ENCODE results near the gene PALM3. TPM values are rescaled to one million over a fixed set of nuclear protein-coding genes. Genes with fewer than 3 reads are reported as not detected.

PALM3 gene
- total RNA-seq, 1 experiment from 2014 or later: not detected

- Mint-ChIP-seq H3K36me3 (ENCODE audit: insufficient read depth, unreplicated experiment) (peaks cover 4% of the 10 kb centered on the region), H3K27ac (ENCODE audit: low read depth, unreplicated experiment) (no peak overlapping the region), H3K9me3 (ENCODE audit: unreplicated experiment) (no peaks in the 10 kb centered on the region), H3K4me3 (ENCODE audit: unreplicated experiment) (no peak overlapping the region), H3K4me1 (ENCODE audit: insufficient read depth, unreplicated experiment) (peaks cover 13% of the 10 kb centered on the region), H3K27me3 (ENCODE audit: insufficient read depth, unreplicated experiment) (peaks cover 23% of the 10 kb centered on the region)
- CTCF ChIA-PET: interaction anchor here (0.6 to 1.9 kb wide), 6 partner anchors 8 to 188 kb away, joined by 3 to 9 read pairs (median 3); partner anchors contain the start of gene MISP3
- POLR2A ChIA-PET: no interaction called here
- intact Hi-C loops (cut with micrococcal nuclease): no loop called here
- DNase-seq (ENCODE audit: unreplicated experiment): no peak
- TF ChIP-seq CTCF (IDR thresholded peaks at IDR 0.05; ENCODE audit: unreplicated experiment): no peak
- BruUV-seq (replicated peaks): no TSS peak
Observed at GRCh38 chr19:14056741-14057356, 5.0 kb downstream of the PALM3 start.

- DNase-seq (ENCODE audit: unreplicated experiment): no peak
- ChIA-PET POLR2A (no interaction called here), CTCF (interaction anchor here (0.6 to 1.9 kb wide), 2 partner anchors 17 to 187 kb away, joined by 3 to 9 read pairs; partner anchors contain the start of gene MISP3)
- H3K4me1 Mint-ChIP-seq (ENCODE audit: insufficient read depth, unreplicated experiment): peaks cover 13% of the 10 kb centered on the region
- intact Hi-C loops (cut with micrococcal nuclease): no loop called here
- peaks cover 4% of the 10 kb centered on the region for H3K36me3 Mint-ChIP-seq (ENCODE audit: insufficient read depth, unreplicated experiment)
- no peak overlapping the region for H3K4me3 Mint-ChIP-seq (ENCODE audit: unreplicated experiment)
- H3K27me3 Mint-ChIP-seq (ENCODE audit: insufficient read depth, unreplicated experiment): peaks cover 23% of the 10 kb centered on the region
- TF ChIP-seq CTCF (IDR thresholded peaks at IDR 0.05; ENCODE audit: unreplicated experiment): no peak
- BruUV-seq (replicated peaks): no TSS peak
- no peaks in the 10 kb centered on the region for H3K9me3 Mint-ChIP-seq (ENCODE audit: unreplicated experiment)
- H3K27ac Mint-ChIP-seq (ENCODE audit: low read depth, unreplicated experiment): no peak overlapping the region
Observed at GRCh38 chr19:14056069-14056666, 5.7 kb downstream of the PALM3 start.

GRCh38 chr19:14055396-14055795, 6.5 kb downstream of the PALM3 start:
- peaks cover 13% of the 10 kb centered on the region for H3K4me1 Mint-ChIP-seq (ENCODE audit: insufficient read depth, unreplicated experiment)
- no peak for TF ChIP-seq CTCF (IDR thresholded peaks at IDR 0.05; ENCODE audit: unreplicated experiment)
- no peak for DNase-seq (ENCODE audit: unreplicated experiment)
- H3K36me3 Mint-ChIP-seq (ENCODE audit: insufficient read depth, unreplicated experiment): peaks cover 4% of the 10 kb centered on the region
- ChIA-PET CTCF (interaction anchor here (1.2 kb wide), 1 partner anchor 23 kb away, joined by 6 read pairs; no protein-coding TSS in a partner anchor), POLR2A (no interaction called here)
- no peak overlapping the region for H3K27ac Mint-ChIP-seq (ENCODE audit: low read depth, unreplicated experiment)
- no peak overlapping the region for H3K4me3 Mint-ChIP-seq (ENCODE audit: unreplicated experiment)
- intact Hi-C loops (cut with micrococcal nuclease): no loop called here
- BruUV-seq (replicated peaks): no TSS peak
- H3K27me3 Mint-ChIP-seq (ENCODE audit: insufficient read depth, unreplicated experiment): peaks cover 23% of the 10 kb centered on the region
- H3K9me3 Mint-ChIP-seq (ENCODE audit: unreplicated experiment): no peaks in the 10 kb centered on the region

- no peaks in the 10 kb centered on the region for H3K9me3 Mint-ChIP-seq (ENCODE audit: unreplicated experiment)
- POLR2A ChIA-PET: no interaction called here
- H3K4me1 Mint-ChIP-seq (ENCODE audit: insufficient read depth, unreplicated experiment): peaks cover 13% of the 10 kb centered on the region
- no peak for DNase-seq (ENCODE audit: unreplicated experiment)
- H3K4me3 Mint-ChIP-seq (ENCODE audit: unreplicated experiment): no peak overlapping the region
- intact Hi-C loops (cut with micrococcal nuclease): no loop called here
- peaks cover 20% of the 10 kb centered on the region for H3K27me3 Mint-ChIP-seq (ENCODE audit: insufficient read depth, unreplicated experiment)
- BruUV-seq (replicated peaks): no TSS peak
- no peak for TF ChIP-seq CTCF (IDR thresholded peaks at IDR 0.05; ENCODE audit: unreplicated experiment)
- peaks cover 4% of the 10 kb centered on the region for H3K36me3 Mint-ChIP-seq (ENCODE audit: insufficient read depth, unreplicated experiment)
- CTCF ChIA-PET: interaction anchor here (1.2 kb wide), 1 partner anchor 23 kb away, joined by 6 read pairs; no protein-coding TSS in a partner anchor
- no peak overlapping the region for H3K27ac Mint-ChIP-seq (ENCODE audit: low read depth, unreplicated experiment)
Observed at GRCh38 chr19:14054721-14055120, 7.2 kb downstream of the PALM3 start.
